Measurements from ENCODE around the gene CD207.
"Not testable (repeated sequence)": the region's sequence is repeated elsewhere in the genome, so short reads cannot be mapped to it uniquely, and the experiment has no call there.

Gene CD207

GRCh38 chr2:70828914-70829824 is 6.4 kb downstream of the CD207 start:
- no peak for DNase-seq

GRCh38 chr2:70828115-70828514 is 7.5 kb downstream of the CD207 start:
- no peak for DNase-seq

GRCh38 chr2:70827388-70827787 is 8.2 kb downstream of the CD207 start:
- DNase-seq = no peak

GRCh38 chr2:70826696-70827350 is 8.8 kb downstream of the CD207 start:
- DNase-seq = no peak

GRCh38 chr2:70823249-70823648 is 12.4 kb downstream of the CD207 start:
- no peak for DNase-seq

GRCh38 chr2:70822843-70823242 is 12.8 kb downstream of the CD207 start:
- no peak for DNase-seq

GRCh38 chr2:70820499-70820898 is 15.1 kb downstream of the CD207 start, which contains the start of gene CLEC4F:
Gene CLEC4F (minus strand): TSS chr2:70820599. CDS start chr2:70820523, 76 bp downstream.
- no peak for DNase-seq

GRCh38 chr2:70817284-70817954 is 18.2 kb downstream of the CD207 start:
- no peak for DNase-seq

GRCh38 chr2:70816726-70817125 is 18.9 kb downstream of the CD207 start:
- no peak for DNase-seq

- no peak for DNase-seq
Observed at GRCh38 chr2:70808983-70809958, 26.3 kb downstream of the CD207 start.

- no peak for DNase-seq
Observed at GRCh38 chr2:70807828-70808118, 27.8 kb downstream of the CD207 start.

- no peak for DNase-seq
Observed at GRCh38 chr2:70807102-70807827, 28.4 kb downstream of the CD207 start.

- no peak for DNase-seq
Observed at GRCh38 chr2:70806620-70807019, 29.0 kb downstream of the CD207 start.

GRCh38 chr2:70806013-70806412 is 29.6 kb downstream of the CD207 start:
- no peak for DNase-seq

GRCh38 chr2:70801607-70802263 is 33.9 kb downstream of the CD207 start:
- no peak for DNase-seq

- no peak for DNase-seq
Observed at GRCh38 chr2:70799706-70800105, 35.9 kb downstream of the CD207 start.

GRCh38 chr2:70797996-70798395 is 37.6 kb downstream of the CD207 start:
- not testable (repeated sequence) for DNase-seq

- no peak for DNase-seq
Observed at GRCh38 chr2:70797506-70797905, 38.1 kb downstream of the CD207 start.

GRCh38 chr2:70796262-70796661 is 39.4 kb downstream of the CD207 start:
- no peak for DNase-seq

GRCh38 chr2:70795164-70795995 is 40.2 kb downstream of the CD207 start:
- no peak for DNase-seq

All from left hindlimb (tissue), 1 donor.